ENCODE results near the gene ZNF205. TPM values are rescaled to one million over a fixed set of nuclear protein-coding genes. Genes with fewer than 3 reads are reported as not detected.

ZNF205 gene
- total and polyA plus RNA-seq, 2 of the 8 experiments (the other 6 are each of a cell fraction or from before 2014, with no cell fraction given) = 19.1 to 19.9 TPM

- TF ChIP-seq EP300 (IDR thresholded peaks at IDR 0.05; ENCODE audit: borderline replicate concordance in 1 of 2, low read depth in 2 of 2, low read length in 2 of 2) (no peak), CHD7 (IDR thresholded peaks at IDR 0.05; ENCODE audit: insufficient replicate concordance, low read length) (no peak), YY1 (IDR thresholded peaks at IDR 0.05; ENCODE audit: low read depth, low read length) (0 out of 2 replicates have a peak, but pooled peaks have one; percentile 6), BRCA1 (IDR thresholded peaks at IDR 0.05; ENCODE audit: low read depth, low read length) (no peak), MAFK (IDR thresholded peaks at IDR 0.05; ENCODE audit: low read depth, low read length) (no peak), SIX5 (IDR thresholded peaks at IDR 0.05; ENCODE audit: low read depth, low read length) (no peak), CHD1 (IDR thresholded peaks at IDR 0.05; ENCODE audit: low read depth, low read length) (no peak), TAF7 (optimal IDR thresholded peaks at IDR 0.05; ENCODE audit: borderline replicate concordance, low read depth, low read length) (no peak), KDM4A (IDR thresholded peaks at IDR 0.05; ENCODE audit: low read depth, low read length, severe bottlenecking) (no peak), POU5F1 (IDR thresholded peaks at IDR 0.05; ENCODE audit: low read depth, low read length) (no peak), RXRA (IDR thresholded peaks at IDR 0.05; ENCODE audit: insufficient read depth, low read depth, low read length) (0 out of 2 replicates have a peak, but pooled peaks have one; percentile 3)
Measured at GRCh38 chr16:3101841-3102470, 10.4 kb upstream of the ZNF205 start (continued).

Measured in H1 (cell line).